Measurements from ENCODE around the gene AGTPBP1. TPM values are rescaled to one million over a fixed set of nuclear protein-coding genes. Genes with fewer than 3 reads are reported as not detected.

Gene AGTPBP1
- total RNA-seq, 4 donors from 2014 or later = 12.9 to 36.6 (median 29.1) TPM

- no peak for DNase-seq
- Histone ChIP-seq H3K36me3 (no peaks in the 10 kb centered on the region), H3K4me1 (no peaks in the 10 kb centered on the region), H3K9me3 (no peaks in the 10 kb centered on the region), H3K27ac (no peak overlapping the region), H3K27me3 (no peaks in the 10 kb centered on the region), H3K4me3 (no peak overlapping the region)
- intact Hi-C loops (cut with DNase I; ENCODE audit: low total_unique reads) = no loop called here
- TF ChIP-seq CTCF (IDR thresholded peaks at IDR 0.05) (no peak), POLR2A (IDR thresholded peaks at IDR 0.05) (no peak)
These were observed 198.6 kb downstream of the AGTPBP1 start for GRCh38 chr9:85543196-85543595.

GRCh38 chr9:85541876-85542275 is 199.9 kb downstream of the AGTPBP1 start:
- Histone ChIP-seq H3K27me3 (no peaks in the 10 kb centered on the region), H3K4me3 (no peak overlapping the region), H3K36me3 (no peaks in the 10 kb centered on the region), H3K27ac (no peak overlapping the region), H3K4me1 (no peaks in the 10 kb centered on the region), H3K9me3 (no peaks in the 10 kb centered on the region)
- TF ChIP-seq CTCF (IDR thresholded peaks at IDR 0.05) (no peak), POLR2A (IDR thresholded peaks at IDR 0.05) (no peak)
- DNase-seq = no peak
- intact Hi-C loops (cut with DNase I; ENCODE audit: low total_unique reads) = no loop called here

GRCh38 chr9:85536514-85536913 is 205.2 kb downstream of the AGTPBP1 start:
- no peak overlapping the region for H3K27ac ChIP-seq
- TF ChIP-seq POLR2A (IDR thresholded peaks at IDR 0.05) = no peak
- no peak for TF ChIP-seq CTCF (IDR thresholded peaks at IDR 0.05)
- intact Hi-C loops (cut with DNase I; ENCODE audit: low total_unique reads) = no loop called here
- no peak for DNase-seq
- no peaks in the 10 kb centered on the region for H3K9me3 ChIP-seq
- H3K36me3 ChIP-seq = no peaks in the 10 kb centered on the region
- no peak overlapping the region for H3K4me3 ChIP-seq
- no peaks in the 10 kb centered on the region for H3K27me3 ChIP-seq
- H3K4me1 ChIP-seq = no peaks in the 10 kb centered on the region

GRCh38 chr9:85536076-85536475 is 205.7 kb downstream of the AGTPBP1 start:
- H3K4me1 ChIP-seq = no peaks in the 10 kb centered on the region
- no peaks in the 10 kb centered on the region for H3K36me3 ChIP-seq
- no peaks in the 10 kb centered on the region for H3K9me3 ChIP-seq
- H3K4me3 ChIP-seq = no peak overlapping the region
- TF ChIP-seq POLR2A (IDR thresholded peaks at IDR 0.05) = no peak
- TF ChIP-seq CTCF (IDR thresholded peaks at IDR 0.05) = no peak
- DNase-seq = no peak
- no peaks in the 10 kb centered on the region for H3K27me3 ChIP-seq
- no peak overlapping the region for H3K27ac ChIP-seq
- intact Hi-C loops (cut with DNase I; ENCODE audit: low total_unique reads) = no loop called here

- no peaks in the 10 kb centered on the region for H3K27me3 ChIP-seq
- DNase-seq = no peak
- no peaks in the 10 kb centered on the region for H3K9me3 ChIP-seq
- intact Hi-C loops (cut with DNase I; ENCODE audit: low total_unique reads) = no loop called here
- H3K36me3 ChIP-seq = no peaks in the 10 kb centered on the region
- no peak overlapping the region for H3K27ac ChIP-seq
- TF ChIP-seq POLR2A (IDR thresholded peaks at IDR 0.05) (no peak), CTCF (IDR thresholded peaks at IDR 0.05) (no peak)
- no peak overlapping the region for H3K4me3 ChIP-seq
- H3K4me1 ChIP-seq = no peaks in the 10 kb centered on the region
These were observed 207.4 kb downstream of the AGTPBP1 start for GRCh38 chr9:85534340-85534739.
